Neural cell (in vitro differentiated cells): ENCODE data around the gene ZNF804B. TPM values are rescaled to one million over a fixed set of nuclear protein-coding genes. Genes with fewer than 3 reads are reported as not detected.

ENCODE experiments used
- H2AFZ ChIP-seq: fragments of 200-600, 300-800 bp; sonication (generic), shearing (Covaris generic); 2 replicates; pipeline ENCODE4 v1.6.0; 2014; ENCODE audit warnings: low read depth, mild to moderate bottlenecking, antibody characterized with exemption, low read length, moderate library complexity
- H3F3A ChIP-seq: fragments of 200-600 bp; shearing (Covaris generic); 2 replicates; pipeline ENCODE4 v1.6.1; 2016; ENCODE audit warnings: mild to moderate bottlenecking, moderate library complexity, mixed read lengths, antibody characterized with exemption, low read length; ENCODE audit not compliant: insufficient read depth, poor library complexity, severe bottlenecking
- H3K27ac ChIP-seq: fragments of 200-600, 300-800 bp; sonication (generic), shearing (Covaris generic); 2 replicates; pipeline ENCODE4 v1.5.1; 2014; ENCODE audit warnings: mild to moderate bottlenecking, low read length, moderate library complexity
- H3K27me3 ChIP-seq: fragments of 300-800, 200-600 bp; sonication (generic), shearing (Covaris generic); 2 replicates; pipeline ENCODE4 v1.6.0; 2014; ENCODE audit warnings: mild to moderate bottlenecking, low read depth, low read length, moderate library complexity; ENCODE audit not compliant: insufficient read depth
- H3K36me3 ChIP-seq: fragments of 300-800, 200-600 bp; sonication (generic), shearing (Covaris generic); 2 replicates; pipeline ENCODE4 v1.5.1; 2014; ENCODE audit warnings: mild to moderate bottlenecking, antibody characterized with exemption, low read length, moderate library complexity; ENCODE audit not compliant: insufficient read depth
- H3K4me2 ChIP-seq: fragments of 300-800, 200-600 bp; sonication (generic), shearing (Covaris generic); 2 replicates; pipeline ENCODE4 v1.6.0; 2014; ENCODE audit warnings: mild to moderate bottlenecking, low read length
- H3K4me3 ChIP-seq: fragments of 300-800, 200-600 bp; sonication (generic), shearing (Covaris generic); 2 replicates; pipeline ENCODE4 v1.5.1; 2014; ENCODE audit warnings: mild to moderate bottlenecking, low read length, moderate library complexity
- H3K79me2 ChIP-seq: fragments of 200-600 bp; shearing (Covaris generic); replicated peaks from 2 replicates; pipeline ENCODE4 v1.6.0; 2014; ENCODE audit warnings: mild to moderate bottlenecking, low read length, moderate library complexity; ENCODE audit not compliant: insufficient read depth
- H3K9ac ChIP-seq: fragments of 300-800, 200-600 bp; sonication (generic), shearing (Covaris generic); 2 replicates; pipeline ENCODE4 v1.6.1; 2016; ENCODE audit warnings: mild to moderate bottlenecking, low read length, mixed read lengths
- H3K9me2 ChIP-seq: fragments of 200-600 bp; shearing (Covaris generic); 2 replicates; pipeline ENCODE4 v1.6.1; 2016; ENCODE audit warnings: mild to moderate bottlenecking, low read length, mixed read lengths; ENCODE audit not compliant: insufficient read depth
- H3K9me3 ChIP-seq: fragments of 200-600, 300-800 bp; sonication (generic), shearing (Covaris generic); 2 replicates; pipeline ENCODE4 v1.6.1; 2016; ENCODE audit warnings: mild to moderate bottlenecking, mixed run types, low read length, moderate library complexity, mixed read lengths
- H4K20me1 ChIP-seq: fragments of 200-600 bp; shearing (Covaris generic); 2 replicates; pipeline ENCODE4 v1.6.1; 2016; ENCODE audit warnings: mild to moderate bottlenecking, mixed run types; ENCODE audit not compliant: insufficient read depth
- EP300 ChIP-seq: fragments of 450-650 bp; conservative IDR thresholded peaks from 2 replicates; pipeline ENCODE4 v1.6.1; 2014; ENCODE audit warnings: antibody characterized with exemption, mild to moderate bottlenecking, moderate library complexity; ENCODE audit not compliant: poor library complexity, severe bottlenecking
- EZH2 ChIP-seq: fragments of 200-600, 300-800 bp; shearing (Covaris generic), sonication (generic); IDR thresholded peaks from 2 replicates; pipeline ENCODE4 v1.6.1; 2014; ENCODE audit warnings: antibody characterized with exemption, low read length, borderline replicate concordance, mild to moderate bottlenecking; ENCODE audit not compliant: insufficient read depth, poor library complexity, severe bottlenecking
- MXI1 ChIP-seq: fragments of 450-650 bp; conservative IDR thresholded peaks from 2 replicates; pipeline ENCODE4 v1.6.1; 2014; ENCODE audit warnings: antibody characterized with exemption, mild to moderate bottlenecking; ENCODE audit not compliant: poor library complexity, severe bottlenecking
- POLR2AphosphoS5 ChIP-seq: IDR thresholded peaks from 2 replicates; pipeline ENCODE4 v1.6.1; 2012
- RAD21 ChIP-seq: fragments of 450-650 bp; conservative IDR thresholded peaks from 2 replicates; pipeline ENCODE4 v1.6.1; 2014; ENCODE audit warnings: antibody characterized with exemption, mild to moderate bottlenecking, moderate library complexity
- REST ChIP-seq: IDR thresholded peaks from 2 replicates; pipeline ENCODE4 v1.6.1; 2012; ENCODE audit warnings: borderline replicate concordance
- SMC3 ChIP-seq: fragments of 450-650 bp; conservative IDR thresholded peaks from 2 replicates; pipeline ENCODE4 v1.6.1; 2014; ENCODE audit warnings: antibody characterized with exemption, mild to moderate bottlenecking, moderate library complexity; ENCODE audit not compliant: poor library complexity
- polyA plus RNA-seq: library from polyadenylated mRNA; depleted of rRNA; stranded (reverse); fragments of >200 nt; gene quantifications from 2 replicates; pipeline ENCODE4 v1.2.3, GENCODE V29; 2014
- TF ChIP-seq, protein P1 (sequence below): fragments of 450-650 bp; IDR thresholded peaks from 2 replicates; pipeline ENCODE4 v1.5.1; 2014; ENCODE audit warnings: antibody characterized with exemption, mild to moderate bottlenecking, moderate library complexity; ENCODE audit not compliant: poor library complexity, severe bottlenecking

Gene ZNF804B
- polyA plus RNA-seq, 1 donor from 2014 or later = 0.37 TPM

GRCh38 chr7:89357121-89357520 is 597.6 kb downstream of the ZNF804B start:
- no peaks in the 10 kb centered on the region for H3F3A ChIP-seq
- H3K4me3 ChIP-seq = no peak overlapping the region
- no peak overlapping the region for H3K9ac ChIP-seq
- H3K9me3 ChIP-seq = no peaks in the 10 kb centered on the region
- no peak overlapping the region for H3K27ac ChIP-seq
- H4K20me1 ChIP-seq = no peaks in the 10 kb centered on the region
- H3K27me3 ChIP-seq = no peaks in the 10 kb centered on the region
- H3K9me2 ChIP-seq = no peaks in the 10 kb centered on the region
- H3K36me3 ChIP-seq = no peaks in the 10 kb centered on the region
- no peak overlapping the region for H3K4me2 ChIP-seq
- H3K79me2 ChIP-seq = no peaks in the 10 kb centered on the region
- H2AFZ ChIP-seq = no peak overlapping the region
- no peak for TF ChIP-seq POLR2AphosphoS5
- no peak for TF ChIP-seq REST
- TF ChIP-seq, protein P1, sequence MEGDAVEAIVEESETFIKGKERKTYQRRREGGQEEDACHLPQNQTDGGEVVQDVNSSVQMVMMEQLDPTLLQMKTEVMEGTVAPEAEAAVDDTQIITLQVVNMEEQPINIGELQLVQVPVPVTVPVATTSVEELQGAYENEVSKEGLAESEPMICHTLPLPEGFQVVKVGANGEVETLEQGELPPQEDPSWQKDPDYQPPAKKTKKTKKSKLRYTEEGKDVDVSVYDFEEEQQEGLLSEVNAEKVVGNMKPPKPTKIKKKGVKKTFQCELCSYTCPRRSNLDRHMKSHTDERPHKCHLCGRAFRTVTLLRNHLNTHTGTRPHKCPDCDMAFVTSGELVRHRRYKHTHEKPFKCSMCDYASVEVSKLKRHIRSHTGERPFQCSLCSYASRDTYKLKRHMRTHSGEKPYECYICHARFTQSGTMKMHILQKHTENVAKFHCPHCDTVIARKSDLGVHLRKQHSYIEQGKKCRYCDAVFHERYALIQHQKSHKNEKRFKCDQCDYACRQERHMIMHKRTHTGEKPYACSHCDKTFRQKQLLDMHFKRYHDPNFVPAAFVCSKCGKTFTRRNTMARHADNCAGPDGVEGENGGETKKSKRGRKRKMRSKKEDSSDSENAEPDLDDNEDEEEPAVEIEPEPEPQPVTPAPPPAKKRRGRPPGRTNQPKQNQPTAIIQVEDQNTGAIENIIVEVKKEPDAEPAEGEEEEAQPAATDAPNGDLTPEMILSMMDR = no peak
- no peak for TF ChIP-seq EP300
- no peak for TF ChIP-seq EZH2
- no peak for TF ChIP-seq RAD21

DNA sequence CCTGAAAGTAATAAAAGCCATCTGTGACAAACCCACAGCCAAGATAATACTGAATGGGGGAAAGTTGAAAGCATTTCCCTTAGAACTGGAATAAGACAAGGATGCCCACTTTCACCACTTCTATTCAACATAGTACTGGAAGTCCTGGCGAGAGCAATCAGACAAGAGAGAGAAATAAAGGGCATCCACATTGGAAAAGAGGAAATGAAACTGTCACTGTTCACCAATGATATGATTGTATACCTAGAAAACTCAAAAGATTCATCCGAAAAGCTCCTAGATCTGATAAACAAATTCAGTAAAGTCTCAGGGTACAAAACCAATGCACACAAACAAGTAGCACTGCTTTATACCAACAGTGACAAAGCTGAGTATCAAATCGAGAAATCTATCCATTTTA is 617.7 kb downstream of the ZNF804B start:
- Histone ChIP-seq H3K9me2 (no peaks in the 10 kb centered on the region), H4K20me1 (no peaks in the 10 kb centered on the region), H3K4me2 (no peak overlapping the region), H2AFZ (no peak overlapping the region), H3K79me2 (no peaks in the 10 kb centered on the region), H3K4me3 (no peak overlapping the region), H3K9me3 (no peaks in the 10 kb centered on the region), H3K36me3 (no peaks in the 10 kb centered on the region), H3F3A (no peaks in the 10 kb centered on the region), H3K27ac (no peak overlapping the region), H3K9ac (no peak overlapping the region), H3K27me3 (no peaks in the 10 kb centered on the region)
- TF ChIP-seq MXI1 = no peak
- TF ChIP-seq, protein P1 = no peak
- no peak for TF ChIP-seq SMC3
- no peak for TF ChIP-seq REST
- TF ChIP-seq EP300 = no peak
- no peak for TF ChIP-seq RAD21
- TF ChIP-seq EZH2 = no peak
- no peak for TF ChIP-seq POLR2AphosphoS5
